H9 (cell line): ENCODE measurements around the gene SPDYC. TPM values are rescaled to one million over a fixed set of nuclear protein-coding genes. Genes with fewer than 3 reads are reported as not detected.

Source experiments
- DNase-seq: peaks from one replicate; pipeline ENCODE4 v3.0.0-alpha.2; 2017
- H2AFZ ChIP-seq: one replicate; pipeline ENCODE4 v1.6.1; 2013; ENCODE audit warnings: mild to moderate bottlenecking, low read length, control low read depth, moderate library complexity
- H2AK5ac ChIP-seq: 2 replicates; pipeline ENCODE4 v1.6.1; 2013; ENCODE audit warnings: low read length, control low read depth, mixed read lengths; ENCODE audit not compliant: insufficient read length
- H2BK120ac ChIP-seq: one replicate; pipeline ENCODE4 v1.6.1; 2013; ENCODE audit warnings: low read depth, mild to moderate bottlenecking, low read length, control low read depth, inconsistent platforms; ENCODE audit not compliant: poor library complexity, severe bottlenecking
- H2BK12ac ChIP-seq: 2 replicates; pipeline ENCODE4 v1.6.1; 2013; ENCODE audit warnings: low read length, control low read depth, mixed read lengths, low read depth; ENCODE audit not compliant: insufficient read length
- H2BK15ac ChIP-seq: 2 replicates; pipeline ENCODE4 v1.6.1; 2013; ENCODE audit warnings: low read depth, low read length, control low read depth
- H2BK20ac ChIP-seq: one replicate; pipeline ENCODE4 v1.6.1; 2013; ENCODE audit warnings: low read depth, mild to moderate bottlenecking, low read length, control low read depth, inconsistent platforms; ENCODE audit not compliant: poor library complexity, severe bottlenecking
- H2BK5ac ChIP-seq: 2 replicates; pipeline ENCODE4 v1.6.1; 2013; ENCODE audit warnings: low read length, control low read depth, mixed read lengths; ENCODE audit not compliant: insufficient read length
- H3K14ac ChIP-seq: 2 replicates; pipeline ENCODE4 v1.6.1; 2013; ENCODE audit warnings: low read length, control low read depth; ENCODE audit not compliant: insufficient read depth
- H3K18ac ChIP-seq: 2 replicates; pipeline ENCODE4 v1.6.1; 2013; ENCODE audit warnings: low read depth, mild to moderate bottlenecking, mixed read lengths, low read length, control low read depth; ENCODE audit not compliant: insufficient read length
- H3K23ac ChIP-seq: 2 replicates; pipeline ENCODE4 v1.6.1; 2013; ENCODE audit warnings: low read length, control low read depth, mixed read lengths, low read depth; ENCODE audit not compliant: insufficient read length
- H3K23me2 ChIP-seq: 2 replicates; pipeline ENCODE4 v1.6.1; 2013; ENCODE audit warnings: low read depth, mild to moderate bottlenecking, mixed read lengths, low read length, control low read depth; ENCODE audit not compliant: insufficient read length, poor library complexity, severe bottlenecking
- H3K27ac ChIP-seq: 2 replicates; pipeline ENCODE4 v1.5.1; 2013; ENCODE audit warnings: low read length, control low read depth, mixed read lengths, low read depth; ENCODE audit not compliant: insufficient read length
- H3K27me3 ChIP-seq: 2 replicates; pipeline ENCODE4 v1.6.1; 2013; ENCODE audit warnings: low read length, control low read depth, inconsistent platforms; ENCODE audit not compliant: insufficient read depth
- H3K4ac ChIP-seq: 2 replicates; pipeline ENCODE4 v1.6.1; 2013; ENCODE audit warnings: low read depth, mild to moderate bottlenecking, control low read depth, inconsistent platforms, low read length, moderate library complexity
- H3K4me1 ChIP-seq: 2 replicates; pipeline ENCODE4 v1.6.1; 2013; ENCODE audit warnings: low read length, control low read depth, inconsistent platforms; ENCODE audit not compliant: insufficient read depth
- H3K4me2 ChIP-seq: 2 replicates; pipeline ENCODE4 v1.6.1; 2013; ENCODE audit warnings: low read length, control low read depth, mixed read lengths; ENCODE audit not compliant: insufficient read length, insufficient read depth
- H3K56ac ChIP-seq: 2 replicates; pipeline ENCODE4 v1.6.1; 2013; ENCODE audit warnings: low read depth, mild to moderate bottlenecking, mixed read lengths, low read length, control low read depth; ENCODE audit not compliant: insufficient read length
- H3K79me1 ChIP-seq: 2 replicates; pipeline ENCODE4 v1.6.1; 2013; ENCODE audit warnings: low read depth, mild to moderate bottlenecking, moderate library complexity, low read length, control low read depth, inconsistent platforms; ENCODE audit not compliant: insufficient read depth, poor library complexity, severe bottlenecking
- H3K79me2 ChIP-seq: 2 replicates; pipeline ENCODE4 v1.6.1; 2013; ENCODE audit warnings: low read length, control low read depth, inconsistent platforms; ENCODE audit not compliant: insufficient read depth
- H3K9ac ChIP-seq: 2 replicates; pipeline ENCODE4 v1.6.1; 2013; ENCODE audit warnings: low read length, control low read depth, mixed read lengths; ENCODE audit not compliant: insufficient read length; ENCODE audit errors: extremely low read depth
- H3K9me3 ChIP-seq: one replicate; pipeline ENCODE4 v1.6.1; 2013; ENCODE audit warnings: low read depth, low read length, inconsistent platforms; ENCODE audit not compliant: control insufficient read depth
- H3T11ph ChIP-seq: one replicate; pipeline ENCODE4 v1.6.1; 2013; ENCODE audit warnings: mild to moderate bottlenecking, low read length, control low read depth, inconsistent platforms
- H4K20me1 ChIP-seq: one replicate; pipeline ENCODE4 v1.6.1; 2013; ENCODE audit not compliant: control insufficient read depth, insufficient read length, insufficient read depth
- H4K5ac ChIP-seq: 2 replicates; pipeline ENCODE4 v1.6.1; 2013; ENCODE audit warnings: low read depth, mild to moderate bottlenecking, mixed read lengths, low read length, control low read depth; ENCODE audit not compliant: insufficient read length
- H4K8ac ChIP-seq: replicated peaks from 2 replicates; pipeline ENCODE4 v1.6.1; 2013; ENCODE audit warnings: low read length, control low read depth, mixed read lengths, low read depth; ENCODE audit not compliant: insufficient read length
- H4K91ac ChIP-seq: 2 replicates; pipeline ENCODE4 v1.6.1; 2013; ENCODE audit warnings: low read depth, mild to moderate bottlenecking, moderate library complexity, mixed read lengths, low read length, control low read depth; ENCODE audit not compliant: insufficient read length
- H3K27ac Mint-ChIP-seq, 3 experiments: 2 replicates in 2 of 3; 3 replicates in 1 of 3; pipeline ENCODE4 v1.8.0; 2020 to 2021; ENCODE audit warnings: mixed read lengths in 3 of 3, mild to moderate bottlenecking in 1 of 3, moderate library complexity in 1 of 3
- H3K27me3 Mint-ChIP-seq: 2 replicates; pipeline ENCODE4 v1.8.0; 2021; ENCODE audit warnings: low read depth, mild to moderate bottlenecking, moderate library complexity, mixed read lengths
- H3K36me3 Mint-ChIP-seq, 3 experiments: 2 replicates in 2 of 3; 3 replicates in 1 of 3; pipeline ENCODE4 v1.8.0; 2020 to 2021; ENCODE audit warnings: low read depth in 3 of 3, mixed read lengths in 3 of 3; ENCODE audit not compliant: insufficient read depth in 1 of 3
- H3K4me1 Mint-ChIP-seq, 2 experiments: 2 replicates each; pipeline ENCODE4 v1.8.0; 2020; ENCODE audit warnings: mixed read lengths in 2 of 2
- H3K4me3 Mint-ChIP-seq, 2 experiments: 2 replicates in 1 of 2; 3 replicates in 1 of 2; pipeline ENCODE4 v1.8.0; 2020 to 2021; ENCODE audit warnings: mild to moderate bottlenecking in 2 of 2, mixed read lengths in 2 of 2, moderate library complexity in 1 of 2
- H3K9me3 Mint-ChIP-seq, 2 experiments: 2 replicates in 1 of 2; 3 replicates in 1 of 2; pipeline ENCODE4 v1.8.0; 2020; ENCODE audit warnings: mild to moderate bottlenecking in 2 of 2, mixed read lengths in 2 of 2, moderate library complexity in 1 of 2
- WGBS: extraction: QIAGEN DNeasy Blood & Tissue Kit; methylation state at CpG from one replicate; pipeline ENCODE4 v1.1.7; 2013; ENCODE audit warnings: missing lambda C conversion rate, low lambda C conversion rate, mixed read lengths; ENCODE audit not compliant: insufficient read length; ENCODE audit errors: extremely low coverage; 5-methylcytosine and 5-hydroxymethylcytosine counted together
- total RNA-seq: library from RNA; stranded (reverse); gene quantifications from 2 replicates; pipeline ENCODE4 v1.2.1, GENCODE V29; 2021
- TF ChIP-seq, protein P1 (sequence below): fragments of 200-600 bp; sonication (generic); conservative IDR thresholded peaks from 3 replicates; pipeline ENCODE4 v1.8.0; 2021; ENCODE audit warnings: antibody characterized with exemption, mild to moderate bottlenecking

SPDYC gene
- total RNA-seq, 1 experiment from 2014 or later, result 0.61 TPM

DNA sequence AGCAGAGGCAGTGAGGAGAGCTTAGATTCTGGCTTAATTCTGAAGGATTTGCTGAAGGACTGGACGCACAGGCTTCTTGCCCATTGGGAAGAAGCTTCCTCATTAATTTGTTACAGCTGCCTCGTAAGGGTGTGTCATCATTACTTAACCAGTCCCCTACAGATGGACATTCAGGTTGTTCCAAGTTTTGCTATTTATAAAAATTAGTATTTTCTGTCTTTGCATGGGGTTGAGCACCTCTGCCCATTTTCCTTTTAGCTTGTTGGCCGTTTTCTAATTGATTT, 49.8 kb downstream of the SPDYC start:
- no peak overlapping the region for H3K18ac ChIP-seq
- Mint-ChIP-seq H3K27me3 (no peaks in the 10 kb centered on the region), H3K36me3 (peaks cover 5 to 15% (median 6%) of the 10 kb centered on the region in 3 experiments; a peak in 5 of 7 replicates), H3K27ac (peak overlapping the region in 1 of 3 experiments; percentile 45; a peak in 3 of 7 replicates), H3K4me3 (no peak overlapping the region), H3K9me3 (peaks cover 0 to 3% of the 10 kb centered on the region in 2 experiments; a peak in 1 of 5 replicates), H3K4me1 (peaks cover 4 to 25% of the 10 kb centered on the region in 2 experiments)
- H4K5ac ChIP-seq, result no peak overlapping the region
- no peak overlapping the region for H3K9ac ChIP-seq
- peaks cover 6% of the 10 kb centered on the region for H3K23me2 ChIP-seq
- no peak overlapping the region for H3K23ac ChIP-seq
- no peak overlapping the region for H3K4ac ChIP-seq
- no peak for DNase-seq
- H3K79me2 ChIP-seq, result no peaks in the 10 kb centered on the region
- TF ChIP-seq, protein P1, sequence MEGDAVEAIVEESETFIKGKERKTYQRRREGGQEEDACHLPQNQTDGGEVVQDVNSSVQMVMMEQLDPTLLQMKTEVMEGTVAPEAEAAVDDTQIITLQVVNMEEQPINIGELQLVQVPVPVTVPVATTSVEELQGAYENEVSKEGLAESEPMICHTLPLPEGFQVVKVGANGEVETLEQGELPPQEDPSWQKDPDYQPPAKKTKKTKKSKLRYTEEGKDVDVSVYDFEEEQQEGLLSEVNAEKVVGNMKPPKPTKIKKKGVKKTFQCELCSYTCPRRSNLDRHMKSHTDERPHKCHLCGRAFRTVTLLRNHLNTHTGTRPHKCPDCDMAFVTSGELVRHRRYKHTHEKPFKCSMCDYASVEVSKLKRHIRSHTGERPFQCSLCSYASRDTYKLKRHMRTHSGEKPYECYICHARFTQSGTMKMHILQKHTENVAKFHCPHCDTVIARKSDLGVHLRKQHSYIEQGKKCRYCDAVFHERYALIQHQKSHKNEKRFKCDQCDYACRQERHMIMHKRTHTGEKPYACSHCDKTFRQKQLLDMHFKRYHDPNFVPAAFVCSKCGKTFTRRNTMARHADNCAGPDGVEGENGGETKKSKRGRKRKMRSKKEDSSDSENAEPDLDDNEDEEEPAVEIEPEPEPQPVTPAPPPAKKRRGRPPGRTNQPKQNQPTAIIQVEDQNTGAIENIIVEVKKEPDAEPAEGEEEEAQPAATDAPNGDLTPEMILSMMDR, result no peak
- H3K9me3 ChIP-seq, result no peaks in the 10 kb centered on the region
- H2BK120ac ChIP-seq, result no peak overlapping the region
- H2BK12ac ChIP-seq, result no peak overlapping the region
- no peaks in the 10 kb centered on the region for H4K20me1 ChIP-seq
- no peak overlapping the region for H3K27ac ChIP-seq
- H3K4me2 ChIP-seq, result no peak overlapping the region
- no peaks in the 10 kb centered on the region for H3K79me1 ChIP-seq
- no peak overlapping the region for H2AK5ac ChIP-seq
- H4K91ac ChIP-seq, result no peak overlapping the region
- no peak overlapping the region for H2BK15ac ChIP-seq
- H2AFZ ChIP-seq, result no peak overlapping the region
- no peak overlapping the region for H3T11ph ChIP-seq
- H2BK5ac ChIP-seq, result no peak overlapping the region
- H3K27me3 ChIP-seq, result no peaks in the 10 kb centered on the region
- H4K8ac ChIP-seq, result no peak overlapping the region
- no peak overlapping the region for H3K56ac ChIP-seq
- no peak overlapping the region for H2BK20ac ChIP-seq
- no peak overlapping the region for H3K14ac ChIP-seq
- peaks cover 4% of the 10 kb centered on the region; the same call in 1 of the 2 replicates for H3K4me1 ChIP-seq
- no CpG with 5 or more reads among the region's 3 CpGs for WGBS
